Measurements from ENCODE around the gene ZNF155. TPM values are rescaled to one million over a fixed set of nuclear protein-coding genes. Genes with fewer than 3 reads are reported as not detected.

ZNF155 gene
- total and polyA plus RNA-seq, 11 donors = 4.0 to 7.7 (median 6.3) TPM

DNA sequence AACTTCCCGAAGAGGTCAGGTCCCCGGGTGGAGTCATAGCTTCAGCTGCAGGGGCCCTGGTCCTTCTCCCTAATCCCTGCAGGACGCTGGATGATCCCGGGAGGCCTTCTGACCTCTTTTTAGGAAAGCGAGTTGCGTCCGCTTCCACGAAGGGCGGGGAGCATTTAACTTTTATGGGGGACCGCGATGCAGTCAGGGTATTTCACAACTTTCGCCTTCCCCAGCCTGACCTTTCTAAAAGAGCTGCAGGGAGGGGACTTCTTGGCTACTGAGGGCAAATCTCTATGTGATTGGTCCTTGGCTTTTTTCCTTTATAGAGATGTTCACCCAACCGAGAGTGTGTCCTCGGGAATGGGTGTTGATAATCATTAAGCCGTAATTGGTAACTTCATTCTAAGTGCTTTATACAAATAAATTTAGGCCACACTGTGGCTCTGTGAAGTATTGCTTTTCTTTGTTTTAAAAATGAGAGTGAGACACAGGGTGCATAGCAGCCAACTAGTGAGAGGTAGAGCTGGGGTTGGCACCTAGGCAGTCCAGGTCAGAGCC is 19.5 kb downstream of the ZNF155 start:
- DNase-seq = no peak
- Histone ChIP-seq H3K4me3 (peak overlapping the region; percentile 61 to 92 (median 82)), H3K27ac (peak overlapping the region in 9 of 12 donors; percentile 52 to 84 (median 79)), H3K9me3 (peaks cover 0 to 43% (median 14%) of the 10 kb centered on the region in 12 donors), H3K27me3 (no peaks in the 10 kb centered on the region), H3K4me1 (peaks cover 0 to 28% (median 11%) of the 10 kb centered on the region in 12 donors), H3K36me3 (peaks cover 0 to 24% (median 18%) of the 10 kb centered on the region in 9 donors)
- intact Hi-C loops (cut with DNase I) = loop anchor here in 8 of 10 donors (2.0 to 10.0 kb wide), 9 partner anchors 19 to 164 kb away; partner anchors contain the start of genes ZNF224 (in 4 of the 8), ZNF155 (in 2 of the 8), ZNF223 (in 2 of the 8) and ZNF222 (in 1 of the 8)
- TF ChIP-seq CTCF (IDR thresholded peaks at IDR 0.05) (no peak), POLR2A (IDR thresholded peaks at IDR 0.05) (no peak)
- 1 to 3% (median 3%) methylated on average over 15 of the region's 15 CpGs for WGBS, 4 donors
- ATAC-seq = peak; percentile 8 to 23 (median 18)

DNA sequence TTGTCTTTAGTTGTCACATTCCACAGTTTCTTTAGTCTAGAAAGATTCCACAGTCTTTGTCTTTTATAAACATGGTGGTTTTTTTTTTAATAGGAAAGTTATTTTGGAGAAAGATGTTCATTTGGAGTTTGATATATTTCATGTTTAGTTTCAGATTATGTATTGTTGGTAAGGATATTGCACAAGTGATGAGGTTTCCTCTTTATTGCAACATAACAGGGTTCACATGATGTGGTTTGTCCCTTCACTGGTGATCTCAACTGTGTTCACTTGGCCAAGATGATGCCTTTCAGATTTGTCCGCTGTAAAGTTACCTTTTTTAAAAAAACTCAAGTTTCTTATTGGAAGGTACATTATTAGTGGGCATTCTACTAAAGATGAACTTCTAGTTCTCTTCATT is 22.0 kb downstream of the ZNF155 start:
- Histone ChIP-seq H3K27ac (no peak overlapping the region), H3K4me1 (peaks cover 0 to 28% (median 11%) of the 10 kb centered on the region in 12 donors), H3K9me3 (peaks cover 0 to 60% (median 39%) of the 10 kb centered on the region in 12 donors), H3K27me3 (no peaks in the 10 kb centered on the region), H3K36me3 (peaks cover 17 to 48% (median 43%) of the 10 kb centered on the region in 9 donors), H3K4me3 (no peak overlapping the region)
- ATAC-seq (no peak), DNase-seq (no peak)
- no peak for TF ChIP-seq POLR2A (IDR thresholded peaks at IDR 0.05)
- no peak for TF ChIP-seq CTCF (IDR thresholded peaks at IDR 0.05)
- intact Hi-C loops (cut with DNase I) = loop anchor here in 5 of 10 donors (10.0 kb wide), 3 partner anchors 49 to 99 kb away; partner anchors contain the start of genes ZNF224 (in 2 of the 5) and ZNF223 (in 1 of the 5)
- 88 to 100% (median 95%) methylated on average over 1 of the region's 1 CpG for WGBS, 4 donors

DNA sequence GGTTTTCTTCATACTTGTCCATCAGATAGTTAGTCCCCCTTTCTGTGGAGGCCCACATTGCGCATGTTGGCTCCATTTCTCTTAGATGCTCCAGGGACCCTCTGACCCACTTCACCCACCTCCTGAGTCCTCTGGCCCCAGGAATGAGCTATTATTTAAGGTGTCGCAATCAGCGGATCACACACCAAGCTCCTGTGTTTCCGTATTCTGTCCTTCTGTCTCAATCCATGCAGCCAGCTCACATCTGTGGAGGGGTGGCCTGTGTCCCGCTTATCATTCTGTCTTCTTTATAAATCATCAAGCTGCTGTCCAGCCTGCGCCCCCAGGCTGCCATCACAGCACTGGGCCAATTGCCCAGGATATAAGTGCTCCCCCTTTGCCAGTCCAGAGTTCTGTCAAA is 23.5 kb downstream of the ZNF155 start:
- no peak for DNase-seq
- peaks cover 0 to 75% (median 54%) of the 10 kb centered on the region in 12 donors for H3K9me3 ChIP-seq
- no peaks in the 10 kb centered on the region for H3K27me3 ChIP-seq
- TF ChIP-seq CTCF (IDR thresholded peaks at IDR 0.05) = no peak
- TF ChIP-seq POLR2A (IDR thresholded peaks at IDR 0.05) = no peak
- ATAC-seq = no peak
- intact Hi-C loops (cut with DNase I) = loop anchor here in 5 of 10 donors (10.0 kb wide), 3 partner anchors 47 to 97 kb away; partner anchors contain the start of genes ZNF224 (in 2 of the 5) and ZNF223 (in 1 of the 5)
- no peak overlapping the region for H3K27ac ChIP-seq
- no peak overlapping the region for H3K4me3 ChIP-seq
- WGBS, 4 donors = 97 to 100% (median 98%) methylated on average over 6 of the region's 6 CpGs
- H3K36me3 ChIP-seq = peaks cover 21 to 63% (median 56%) of the 10 kb centered on the region in 9 donors
- H3K4me1 ChIP-seq = peaks cover 0 to 22% (median 9%) of the 10 kb centered on the region in 12 donors

DNA sequence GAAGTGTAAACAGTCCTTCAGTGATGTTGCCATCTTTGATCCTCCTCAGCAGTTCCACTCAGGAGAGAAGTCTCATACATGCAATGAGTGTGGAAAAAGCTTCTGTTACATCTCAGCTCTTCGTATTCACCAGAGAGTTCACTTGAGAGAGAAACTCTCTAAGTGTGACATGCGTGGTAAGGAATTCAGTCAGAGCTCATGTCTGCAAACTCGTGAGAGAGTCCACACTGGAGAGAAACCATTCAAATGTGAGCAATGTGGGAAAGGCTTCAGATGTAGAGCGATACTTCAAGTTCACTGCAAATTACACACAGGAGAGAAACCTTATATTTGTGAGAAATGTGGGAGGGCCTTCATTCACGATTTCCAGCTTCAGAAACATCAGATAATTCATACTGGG is 26.5 kb downstream of the ZNF155 start:
- DNase-seq (no peak), ATAC-seq (no peak)
- H3K9me3 ChIP-seq = peaks cover 0 to 100% (median 61%) of the 10 kb centered on the region in 12 donors
- no peaks in the 10 kb centered on the region for H3K27me3 ChIP-seq
- peaks cover 21 to 72% (median 56%) of the 10 kb centered on the region in 9 donors for H3K36me3 ChIP-seq
- TF ChIP-seq POLR2A (IDR thresholded peaks at IDR 0.05) (no peak), CTCF (IDR thresholded peaks at IDR 0.05) (no peak)
- intact Hi-C loops (cut with DNase I) = no loop called here
- peaks cover 0 to 10% (median 0%) of the 10 kb centered on the region in 12 donors for H3K4me1 ChIP-seq
- WGBS, 4 donors = 95 to 99% (median 98%) methylated on average over 5 of the region's 5 CpGs
- H3K4me3 ChIP-seq = no peak overlapping the region
- H3K27ac ChIP-seq = no peak overlapping the region
